Skeletal muscle satellite cell (primary cell): ENCODE results near the gene ASB3.

Experiments
- H3K27me3 ChIP-seq: 2 replicates; pipeline ENCODE4 v1.7.0; 2013; ENCODE audit warnings: low read length; ENCODE audit not compliant: control insufficient read depth, insufficient read depth
- H3K36me3 ChIP-seq: 2 replicates; pipeline ENCODE4 v1.7.0; 2013; ENCODE audit warnings: mild to moderate bottlenecking, control low read depth, low read length; ENCODE audit not compliant: insufficient read depth
- H3K4me1 ChIP-seq: 2 replicates; pipeline ENCODE4 v1.7.0; 2013; ENCODE audit warnings: low read length; ENCODE audit not compliant: control insufficient read depth, insufficient read depth
- H3K4me2 ChIP-seq: 2 replicates; pipeline ENCODE4 v1.7.0; 2013; ENCODE audit warnings: mild to moderate bottlenecking, low read length
- H3K4me3 ChIP-seq: 2 replicates; pipeline ENCODE4 v1.7.0; 2013; ENCODE audit warnings: low read length
- H3K9ac ChIP-seq: 2 replicates; pipeline ENCODE4 v1.7.0; 2013; ENCODE audit warnings: mild to moderate bottlenecking, low read depth, low read length, moderate library complexity
- H3K9me3 ChIP-seq: replicated peaks from 2 replicates; pipeline ENCODE4 v1.7.0; 2013; ENCODE audit warnings: mild to moderate bottlenecking, control low read depth, low read length

The ASB3 gene

DNA sequence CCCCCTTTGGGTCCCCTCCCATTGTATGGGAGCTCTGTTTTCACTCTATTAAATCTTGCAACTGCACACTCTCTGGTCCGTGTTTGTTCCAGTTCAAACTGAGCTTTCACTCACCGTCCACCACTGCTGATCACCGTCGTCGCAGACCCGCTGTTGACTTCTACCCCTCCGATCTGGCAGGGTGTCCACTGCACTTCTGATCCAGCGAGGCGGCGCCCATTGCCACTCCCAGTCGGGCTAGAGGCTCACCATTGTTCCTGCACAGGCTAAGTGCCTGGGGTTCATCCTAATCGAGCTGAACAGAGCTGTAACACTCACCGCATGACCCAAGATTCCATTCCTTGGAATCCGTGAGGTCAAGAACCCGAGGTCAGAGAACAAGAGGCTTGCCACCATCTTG, 30.1 kb downstream of the ASB3 start:
- H3K27me3 ChIP-seq = no peaks in the 10 kb centered on the region
- no peak overlapping the region for H3K4me2 ChIP-seq
- no peak overlapping the region for H3K9ac ChIP-seq

DNA sequence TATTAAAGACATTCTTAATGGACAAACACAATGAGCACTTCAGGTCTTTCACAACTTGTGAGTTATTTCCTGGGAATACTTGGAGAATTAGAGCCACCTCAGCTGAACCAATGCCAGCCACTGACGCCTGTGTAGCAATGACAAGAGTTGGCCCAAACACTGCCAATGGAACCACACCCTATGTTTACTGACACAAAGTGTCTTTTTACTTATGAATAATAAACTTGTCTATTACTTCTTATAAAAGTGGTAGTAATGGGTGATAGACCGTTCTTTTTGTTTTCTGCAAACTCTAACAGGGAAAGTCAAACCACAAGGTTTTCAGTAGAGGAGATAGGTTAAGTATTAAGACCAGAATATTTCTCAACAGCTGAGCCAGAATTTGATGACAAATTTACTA, 31.6 kb downstream of the ASB3 start:
- H3K27me3 ChIP-seq = no peaks in the 10 kb centered on the region
- no peak overlapping the region for H3K9ac ChIP-seq
- H3K36me3 ChIP-seq = peaks cover 3% of the 10 kb centered on the region
- H3K4me2 ChIP-seq = no peak overlapping the region
- H3K4me1 ChIP-seq = peaks cover 14% of the 10 kb centered on the region
- H3K4me3 ChIP-seq = no peak overlapping the region
- H3K9me3 ChIP-seq = no peaks in the 10 kb centered on the region

More for the DNA sequence above, 30.1 kb downstream of the ASB3 start:
- H3K4me3 ChIP-seq = no peak overlapping the region
- H3K4me1 ChIP-seq = peaks cover 9% of the 10 kb centered on the region
- H3K9me3 ChIP-seq = no peaks in the 10 kb centered on the region
- peaks cover 3% of the 10 kb centered on the region for H3K36me3 ChIP-seq

DNA sequence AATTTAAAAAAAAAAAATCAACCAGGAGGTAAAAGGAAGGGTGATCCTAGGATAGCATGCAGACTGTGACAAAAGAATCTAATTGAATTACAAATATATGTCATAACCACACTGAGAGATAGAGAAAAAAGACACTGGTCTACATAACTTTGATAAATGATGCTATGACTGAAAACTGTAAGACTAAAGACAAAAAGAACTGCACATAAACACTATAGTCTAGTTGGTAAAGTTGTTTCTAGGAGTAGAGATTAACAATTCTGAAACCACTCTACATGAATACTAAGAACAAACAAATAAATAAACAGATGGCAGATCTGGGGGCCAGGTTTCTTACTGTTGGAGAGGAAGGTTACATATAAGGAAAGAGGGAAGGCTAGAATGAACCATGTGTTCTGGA, 33.7 kb downstream of the ASB3 start:
- Histone ChIP-seq H3K4me1 (peaks cover 14% of the 10 kb centered on the region), H3K9ac (no peak overlapping the region), H3K27me3 (no peaks in the 10 kb centered on the region), H3K4me2 (no peak overlapping the region), H3K36me3 (peaks cover 3% of the 10 kb centered on the region), H3K4me3 (no peak overlapping the region), H3K9me3 (no peaks in the 10 kb centered on the region)

DNA sequence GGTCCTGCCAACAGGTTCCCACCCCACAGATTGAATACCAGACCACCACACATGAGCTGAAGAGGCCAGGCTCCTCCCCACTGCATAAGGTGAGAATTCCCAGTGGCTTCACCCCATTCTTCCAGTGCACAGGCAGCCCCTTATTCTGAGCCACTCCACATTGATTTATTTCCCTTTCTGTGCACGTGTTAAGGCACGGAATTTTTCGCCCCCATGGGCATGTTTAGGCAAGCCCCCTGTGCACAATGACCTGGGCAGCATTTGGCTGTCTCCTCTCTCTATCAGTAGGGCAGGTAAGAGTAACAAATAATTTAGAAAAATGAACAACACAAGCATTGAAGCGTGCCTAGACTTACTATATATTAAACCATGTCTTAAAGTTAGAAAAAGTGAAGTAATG, 34.4 kb downstream of the ASB3 start:
- Histone ChIP-seq H3K9ac (no peak overlapping the region), H3K9me3 (no peaks in the 10 kb centered on the region), H3K4me3 (no peak overlapping the region), H3K4me1 (peaks cover 14% of the 10 kb centered on the region), H3K27me3 (no peaks in the 10 kb centered on the region), H3K36me3 (peaks cover 3% of the 10 kb centered on the region), H3K4me2 (no peak overlapping the region)

DNA sequence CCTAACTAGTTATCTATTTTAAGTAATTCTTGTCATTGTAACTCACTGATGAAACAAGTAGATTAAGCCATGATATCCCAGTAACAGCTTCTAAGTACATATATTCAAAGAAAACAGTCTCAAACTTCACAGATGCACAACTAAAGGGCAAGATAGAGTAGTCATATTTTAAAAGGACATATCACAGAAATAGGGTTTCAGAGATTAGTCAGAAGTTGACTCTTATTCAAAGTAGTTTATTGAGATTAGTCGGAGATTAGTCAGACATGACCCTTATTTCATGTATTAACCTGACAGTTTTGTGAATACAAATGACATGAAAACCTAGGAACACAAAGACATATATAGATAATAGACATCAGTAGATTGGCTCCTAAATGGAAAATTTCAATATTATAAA, 35.0 kb downstream of the ASB3 start:
- Histone ChIP-seq H3K9ac (no peak overlapping the region), H3K27me3 (no peaks in the 10 kb centered on the region), H3K4me1 (peaks cover 14% of the 10 kb centered on the region), H3K9me3 (no peaks in the 10 kb centered on the region), H3K4me2 (peak overlapping the region; percentile 24), H3K36me3 (peaks cover 3% of the 10 kb centered on the region), H3K4me3 (no peak overlapping the region)

DNA sequence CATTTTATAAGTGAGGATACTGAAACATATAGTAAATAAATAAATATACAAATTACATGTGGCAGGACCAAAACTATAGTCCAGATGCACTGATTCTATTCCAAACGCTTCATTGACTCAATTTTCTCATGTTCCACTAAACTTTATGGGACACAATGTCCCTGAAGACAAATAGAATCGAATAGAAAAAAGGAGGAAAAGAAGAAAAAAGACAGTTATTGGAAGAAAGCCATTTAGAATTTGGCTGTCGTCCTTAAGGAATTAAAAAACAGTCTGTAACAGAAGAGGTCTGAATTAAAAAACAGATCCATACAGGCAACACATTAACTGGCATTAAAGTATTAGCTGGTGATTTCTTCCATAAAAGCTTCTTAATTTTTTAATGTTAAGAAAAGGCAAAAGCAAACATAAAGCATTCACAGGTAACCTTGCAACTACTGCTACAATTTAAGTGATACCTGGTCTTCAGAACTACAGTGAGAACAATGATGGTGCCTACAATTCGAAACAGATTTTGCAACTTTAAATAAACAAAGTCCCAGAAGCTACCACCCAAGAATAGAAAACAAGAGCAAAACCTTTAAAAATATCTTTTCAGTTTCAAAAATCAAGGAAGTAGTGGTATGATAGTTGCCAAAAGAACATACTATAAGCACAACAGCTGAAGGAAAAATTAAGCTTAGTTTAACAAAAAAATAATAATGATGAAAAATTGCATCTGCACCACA, 36.5 kb downstream of the ASB3 start:
- no peak overlapping the region for H3K9ac ChIP-seq
- H3K4me1 ChIP-seq = peaks cover 14% of the 10 kb centered on the region
- H3K36me3 ChIP-seq = no peaks in the 10 kb centered on the region

DNA sequence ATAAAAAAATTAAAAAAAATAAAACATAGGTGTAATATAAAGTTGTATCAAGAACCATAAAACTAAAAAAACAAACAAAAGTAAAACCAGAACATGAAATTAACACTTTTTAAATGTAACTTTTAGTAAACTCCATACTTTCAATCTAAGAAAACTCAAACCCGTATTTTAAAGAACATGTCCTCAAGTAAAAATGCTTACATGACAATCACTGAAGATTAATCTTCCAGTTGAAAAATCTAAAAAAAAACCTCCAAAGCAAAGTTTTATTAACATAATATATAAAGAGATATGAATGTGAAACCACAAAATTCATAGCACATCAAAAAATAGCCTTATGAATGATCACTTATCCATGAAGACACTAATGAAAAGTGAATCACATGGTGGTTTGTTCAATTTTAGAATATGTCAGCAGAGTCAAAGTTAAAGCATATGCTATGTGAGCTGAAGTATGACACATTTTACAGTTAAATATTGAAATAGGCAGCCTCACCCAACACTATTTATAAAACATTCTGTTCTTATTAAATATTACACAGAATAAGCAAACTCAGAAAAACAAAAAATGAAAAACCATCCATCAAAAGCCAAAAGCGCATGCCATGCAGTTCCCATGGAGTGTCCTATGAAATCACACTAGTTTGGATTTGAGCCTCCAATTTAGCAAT, 42.2 kb downstream of the ASB3 start:
- Histone ChIP-seq H3K4me3 (no peak overlapping the region), H3K9me3 (no peaks in the 10 kb centered on the region), H3K9ac (no peak overlapping the region), H3K4me2 (no peak overlapping the region), H3K36me3 (no peaks in the 10 kb centered on the region), H3K27me3 (no peaks in the 10 kb centered on the region), H3K4me1 (peaks cover 10% of the 10 kb centered on the region)

More for the DNA sequence above, 36.5 kb downstream of the ASB3 start:
- H3K27me3 ChIP-seq = no peaks in the 10 kb centered on the region
- no peaks in the 10 kb centered on the region for H3K9me3 ChIP-seq
- no peak overlapping the region for H3K4me2 ChIP-seq
- no peak overlapping the region for H3K4me3 ChIP-seq

DNA sequence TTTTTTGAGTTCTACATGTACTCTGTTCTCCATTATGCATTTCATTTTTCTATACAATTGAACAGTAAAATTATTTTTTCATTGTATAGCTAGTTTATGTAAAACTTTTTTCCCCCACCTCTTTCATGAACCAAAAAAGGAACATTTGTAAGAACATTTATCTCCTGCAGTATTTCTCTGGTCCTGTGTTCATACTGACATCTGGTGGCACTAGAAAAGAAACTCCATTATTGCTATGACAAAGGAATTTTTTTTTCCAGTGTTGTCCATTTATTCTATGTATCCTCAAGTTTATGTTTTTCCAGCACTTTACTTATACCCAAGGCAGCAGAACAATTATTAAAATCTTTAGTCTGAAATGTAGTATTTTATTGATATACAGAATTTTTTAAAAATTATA, 46.6 kb downstream of the ASB3 start:
- Histone ChIP-seq H3K27me3 (no peaks in the 10 kb centered on the region), H3K4me2 (no peak overlapping the region), H3K4me3 (no peak overlapping the region), H3K9me3 (no peaks in the 10 kb centered on the region), H3K4me1 (peaks cover 9% of the 10 kb centered on the region), H3K36me3 (no peaks in the 10 kb centered on the region), H3K9ac (no peak overlapping the region)

DNA sequence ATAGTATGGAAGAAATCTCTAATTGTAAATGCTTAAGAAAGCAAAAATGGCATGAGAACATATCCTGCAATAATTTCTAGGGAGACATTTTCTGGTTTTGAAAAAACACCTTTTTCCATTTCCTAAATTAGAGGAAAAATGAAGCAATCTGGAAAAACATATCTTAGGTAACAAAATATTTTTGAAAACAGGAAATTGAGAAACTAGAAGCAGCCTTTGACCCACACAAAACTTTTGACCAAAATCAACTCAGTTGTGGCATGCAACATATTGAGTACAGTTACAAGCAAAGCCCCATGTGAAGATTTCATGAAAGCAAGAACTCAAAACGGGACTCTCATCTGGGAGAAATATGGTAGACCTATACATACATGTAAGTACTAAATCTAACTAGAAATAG, 47.7 kb downstream of the ASB3 start:
- H3K4me3 ChIP-seq = no peak overlapping the region
- no peak overlapping the region for H3K4me2 ChIP-seq
- H3K9me3 ChIP-seq = no peaks in the 10 kb centered on the region
- no peaks in the 10 kb centered on the region for H3K27me3 ChIP-seq
- H3K9ac ChIP-seq = no peak overlapping the region
- no peaks in the 10 kb centered on the region for H3K36me3 ChIP-seq
- no peaks in the 10 kb centered on the region for H3K4me1 ChIP-seq

DNA sequence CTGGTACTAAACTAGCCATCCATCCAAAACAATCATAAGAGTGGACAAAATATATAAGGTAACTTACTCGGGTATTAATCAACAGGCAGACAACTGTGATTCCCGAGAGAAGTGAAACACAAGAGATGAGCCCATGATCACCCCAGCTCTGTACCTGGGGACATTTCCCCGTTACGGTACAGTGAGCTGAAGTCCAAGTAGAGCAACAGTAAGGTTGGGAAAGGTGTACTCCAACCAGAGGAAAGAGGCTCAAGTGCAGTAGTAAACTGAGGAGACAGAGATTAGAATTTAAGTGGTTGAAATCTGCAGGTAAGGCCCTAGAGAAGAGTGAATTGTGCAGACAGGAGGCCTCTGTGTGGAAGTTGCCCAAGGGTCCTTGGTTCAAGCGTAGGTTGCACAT, 49.7 kb downstream of the ASB3 start:
- Histone ChIP-seq H3K36me3 (no peaks in the 10 kb centered on the region), H3K9me3 (no peaks in the 10 kb centered on the region), H3K9ac (no peak overlapping the region), H3K27me3 (no peaks in the 10 kb centered on the region), H3K4me3 (no peak overlapping the region), H3K4me2 (no peak overlapping the region), H3K4me1 (no peaks in the 10 kb centered on the region)

DNA sequence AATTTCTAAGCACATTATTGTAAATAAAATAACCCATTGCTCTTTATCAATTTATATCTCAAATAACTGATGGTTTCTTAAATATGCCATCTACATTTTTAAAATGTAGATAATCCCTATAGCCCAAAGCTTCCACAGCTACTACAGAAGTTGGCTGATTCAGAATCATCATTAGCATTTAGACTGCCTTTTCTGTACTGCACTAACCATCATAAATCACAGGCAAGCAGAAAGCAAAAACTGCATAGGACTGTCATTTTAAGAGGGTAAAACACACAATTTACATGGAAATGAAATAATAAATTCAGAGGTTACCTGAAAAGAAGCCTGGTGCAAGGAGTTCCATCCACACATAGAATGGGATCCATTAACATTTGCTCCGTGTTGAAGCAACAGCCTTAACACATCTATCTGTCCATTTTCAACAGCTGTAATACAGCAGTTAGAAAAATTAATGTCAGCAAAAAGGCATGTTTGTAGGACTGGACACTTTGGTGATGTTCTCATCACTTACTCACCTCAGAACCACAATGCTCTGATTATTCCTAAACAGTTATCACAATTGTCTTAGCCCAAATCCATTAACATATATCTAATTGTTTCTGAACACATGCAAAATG, 57.5 kb downstream of the ASB3 start:
- H3K4me3 ChIP-seq = no peak overlapping the region
- H3K9ac ChIP-seq = no peak overlapping the region
- H3K4me2 ChIP-seq = no peak overlapping the region
- peaks cover 3% of the 10 kb centered on the region for H3K36me3 ChIP-seq
- H3K4me1 ChIP-seq = no peaks in the 10 kb centered on the region
- H3K9me3 ChIP-seq = no peaks in the 10 kb centered on the region
- no peaks in the 10 kb centered on the region for H3K27me3 ChIP-seq
